HG02840 (cell line): ENCODE measurements around the gene C11orf58.

Experiments
- ATAC-seq: cut with Tn5 transposase; IDR thresholded peaks from one replicate; pipeline ENCODE4 v1.9.1; 2021; ENCODE audit warnings: mild to moderate bottlenecking, moderate library complexity, moderate number of reproducible peaks; ENCODE audit not compliant: unreplicated experiment, low FRiP score

Gene C11orf58

DNA sequence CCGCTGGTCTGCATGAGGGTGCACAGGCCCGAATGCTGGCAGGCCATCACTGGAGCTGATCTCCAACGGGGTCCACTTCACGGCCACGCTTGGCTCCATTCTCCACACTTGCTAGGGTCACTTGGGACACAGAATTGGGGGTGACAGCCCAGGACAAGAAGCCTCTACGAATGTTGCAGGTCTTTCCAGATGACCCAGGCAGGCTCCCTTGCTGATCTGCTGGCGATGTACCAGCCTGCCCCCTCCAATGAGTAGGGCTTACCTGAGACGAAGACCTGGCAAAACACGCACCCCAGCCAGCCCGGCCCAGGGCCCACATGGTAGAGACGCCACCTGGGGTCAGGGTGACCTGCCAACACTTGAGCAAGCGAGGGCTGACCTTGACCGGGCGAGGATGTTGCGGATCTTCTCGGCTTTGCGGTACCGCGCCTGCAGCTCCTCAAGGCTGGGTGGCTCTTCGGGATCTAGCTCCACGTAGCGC, 44.9 kb downstream of the C11orf58 start:
- ATAC-seq, result no peak

DNA sequence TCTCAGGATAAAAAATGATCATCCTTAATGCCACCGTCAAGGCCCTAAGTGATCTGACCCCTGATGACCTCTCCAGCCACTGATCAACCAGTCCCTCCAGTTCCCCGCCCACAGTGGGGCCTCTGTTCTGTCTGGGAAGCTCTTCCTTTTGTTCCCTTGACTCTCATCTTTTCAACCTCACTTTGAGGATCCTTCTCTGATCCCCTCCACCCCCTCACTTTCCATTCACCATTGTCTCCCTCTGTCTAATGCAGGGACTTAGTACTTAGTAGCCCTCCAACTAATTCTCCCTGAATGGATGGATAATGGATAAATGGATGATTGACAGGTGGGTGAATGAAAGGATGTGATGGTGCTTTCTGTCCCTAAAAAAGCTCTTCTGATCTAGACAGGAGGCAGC, 45.6 kb downstream of the C11orf58 start:
- no peak for ATAC-seq

DNA sequence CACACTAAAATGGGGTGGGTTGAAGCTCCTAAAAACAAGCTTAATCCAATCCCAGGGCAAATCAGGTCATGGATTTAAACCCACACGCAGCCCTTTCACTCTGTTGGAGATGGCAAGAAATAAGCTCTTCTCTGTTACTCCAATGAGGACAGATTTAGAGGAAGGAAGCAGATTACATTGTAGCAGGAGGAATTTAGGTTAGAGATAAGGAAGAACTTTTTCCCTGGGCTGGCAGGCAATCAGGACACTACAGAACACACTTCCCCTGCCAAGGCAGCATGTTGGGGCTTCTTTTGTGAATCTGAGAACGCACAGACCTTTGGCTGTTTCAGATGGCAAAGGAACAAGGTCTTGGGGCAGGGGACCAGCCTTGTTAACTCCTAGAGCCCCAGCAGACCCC, 46.2 kb downstream of the C11orf58 start:
- no peak for ATAC-seq

DNA sequence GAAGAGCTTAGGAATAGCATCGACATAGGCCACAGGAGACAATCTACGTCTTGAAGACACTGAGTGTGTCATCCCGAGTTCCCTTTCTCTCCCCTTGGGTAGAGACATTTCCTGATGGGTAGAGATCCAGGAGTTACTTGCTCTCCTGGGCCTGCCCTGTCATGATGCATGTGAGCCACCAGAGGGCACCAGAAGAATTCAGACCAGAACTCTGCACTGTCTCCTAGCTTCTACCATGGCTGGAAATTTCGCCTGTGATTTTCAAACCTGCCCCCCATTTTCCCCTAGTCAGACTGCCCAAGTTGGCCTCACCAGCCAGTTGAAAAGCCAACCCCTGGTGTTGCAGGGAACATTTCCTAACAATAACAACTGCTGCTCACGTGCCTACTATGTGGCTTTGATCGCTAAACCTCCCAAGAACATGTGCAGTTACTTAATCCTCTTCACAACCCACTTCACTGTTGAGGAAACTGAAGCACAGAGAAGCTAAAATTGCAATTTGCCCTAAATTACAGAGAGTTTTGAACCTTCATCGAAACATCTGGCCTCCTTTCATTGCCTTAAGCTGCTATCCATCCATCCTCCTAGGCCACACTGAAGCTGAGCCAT, 47.2 kb downstream of the C11orf58 start:
- ATAC-seq, result peak; percentile 77

DNA sequence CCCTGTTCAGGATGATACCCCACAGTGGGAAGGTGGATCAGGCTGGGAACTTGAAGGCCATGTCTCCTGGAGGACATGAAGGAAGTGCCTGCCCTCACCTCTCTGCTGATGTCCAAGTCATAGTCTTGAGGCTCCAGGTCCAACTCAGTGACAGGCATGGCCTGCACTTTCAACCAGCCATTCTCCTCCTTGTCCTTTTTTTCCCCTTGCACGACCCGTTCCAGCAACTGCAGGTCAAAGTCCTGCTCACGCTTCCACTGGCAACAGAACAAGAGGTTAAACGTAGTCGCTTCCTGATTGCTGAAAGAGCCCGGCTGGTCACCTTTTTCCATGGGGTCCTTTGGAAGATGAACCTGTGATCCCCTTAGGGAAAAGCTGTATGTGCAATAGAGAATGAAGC, 47.7 kb downstream of the C11orf58 start:
- ATAC-seq, result no peak

DNA sequence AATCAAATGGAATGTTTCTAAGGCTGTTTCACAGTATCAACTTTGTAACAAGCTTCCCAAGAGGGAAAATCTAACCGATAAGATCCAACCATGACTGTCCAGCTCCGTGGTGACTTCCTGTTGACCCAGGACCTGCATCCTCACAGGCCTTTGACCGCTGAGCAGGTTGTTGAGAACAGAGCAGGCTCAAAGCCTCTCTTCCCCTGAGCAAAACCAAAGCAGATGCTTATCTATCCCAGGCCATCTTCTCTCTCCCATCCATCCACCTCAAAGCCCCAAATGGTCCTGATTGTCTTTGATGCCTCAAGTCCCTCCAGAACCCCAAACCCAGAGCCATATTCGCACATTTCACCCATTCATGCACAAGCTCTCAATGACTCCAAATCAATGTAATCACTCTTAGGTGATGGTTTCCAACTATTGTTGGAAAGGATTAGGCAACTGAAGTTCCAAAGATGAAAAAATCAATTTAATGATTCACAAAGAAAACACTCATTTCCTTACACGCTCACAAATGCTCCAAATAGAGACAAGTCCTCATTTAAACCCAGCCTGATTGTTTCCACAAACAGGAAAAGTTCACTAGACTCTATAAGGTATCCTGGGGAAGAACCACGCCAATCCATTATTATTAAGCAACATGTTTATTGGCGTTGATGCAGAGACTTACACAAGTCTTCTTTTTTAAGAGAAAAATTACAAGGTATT, 48.7 kb downstream of the C11orf58 start:
- ATAC-seq, result no peak

DNA sequence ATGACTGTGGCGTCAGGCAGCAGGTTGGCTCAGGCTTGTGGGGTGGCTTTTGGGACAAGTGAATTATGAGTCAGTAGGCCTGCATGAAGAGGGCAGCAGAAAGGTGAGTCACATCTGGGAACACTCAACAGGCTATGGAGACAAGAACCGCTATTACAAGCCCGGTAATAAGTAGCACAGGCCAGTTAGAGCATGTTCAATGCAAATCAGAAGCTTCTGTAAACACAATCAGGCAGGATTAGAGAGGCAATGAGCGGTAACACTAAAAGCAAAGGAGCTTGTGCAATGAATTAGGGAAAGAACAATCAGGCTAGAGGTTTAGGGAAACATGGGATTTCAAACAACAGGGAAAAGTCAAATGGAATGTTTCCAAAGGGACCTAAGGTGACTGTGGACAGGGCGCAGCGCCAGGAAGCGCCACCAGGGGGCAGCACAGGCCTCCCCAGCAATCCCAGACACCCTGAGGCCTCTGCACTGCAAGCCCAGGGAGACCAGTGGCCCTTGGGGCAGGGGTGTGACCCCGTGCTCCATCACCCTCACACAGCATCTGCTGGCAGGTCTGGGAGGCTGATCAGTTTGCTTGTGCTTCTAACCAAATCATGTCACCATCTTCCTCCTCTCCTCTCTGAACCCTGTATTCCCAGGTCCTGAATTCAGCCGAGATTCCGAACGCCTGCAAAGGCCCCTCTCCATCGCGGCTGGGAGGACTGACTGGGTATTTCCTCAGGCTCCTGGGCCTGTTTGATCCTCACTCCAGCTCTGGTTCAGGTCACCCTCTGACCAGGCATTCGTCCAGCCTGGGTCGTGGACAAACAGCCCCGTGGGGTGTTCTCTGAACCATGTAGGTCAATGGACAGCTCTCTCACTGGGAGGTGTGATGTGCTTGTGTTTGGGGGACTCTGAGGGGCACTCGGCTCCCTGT, 50.0 kb downstream of the C11orf58 start:
- ATAC-seq, result peak; percentile 52

DNA sequence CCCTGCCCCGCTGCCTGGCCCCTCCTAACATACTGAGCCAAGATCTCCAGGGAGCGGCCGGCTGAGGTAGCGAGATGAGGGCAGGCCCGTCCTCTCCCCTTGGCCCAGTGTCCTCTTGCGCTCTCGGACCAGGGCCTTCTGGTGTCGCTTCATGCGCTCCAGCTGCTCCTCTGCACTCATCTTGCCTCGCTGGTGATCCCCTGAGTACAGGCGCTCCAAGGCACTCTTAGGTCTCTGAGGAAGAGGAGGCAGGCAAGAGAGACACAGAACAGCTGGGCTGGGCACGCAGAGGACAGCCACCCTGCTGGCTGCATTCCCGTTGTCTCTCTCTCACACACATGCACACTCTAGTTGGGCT, 50.6 kb downstream of the C11orf58 start:
- no peak for ATAC-seq

DNA sequence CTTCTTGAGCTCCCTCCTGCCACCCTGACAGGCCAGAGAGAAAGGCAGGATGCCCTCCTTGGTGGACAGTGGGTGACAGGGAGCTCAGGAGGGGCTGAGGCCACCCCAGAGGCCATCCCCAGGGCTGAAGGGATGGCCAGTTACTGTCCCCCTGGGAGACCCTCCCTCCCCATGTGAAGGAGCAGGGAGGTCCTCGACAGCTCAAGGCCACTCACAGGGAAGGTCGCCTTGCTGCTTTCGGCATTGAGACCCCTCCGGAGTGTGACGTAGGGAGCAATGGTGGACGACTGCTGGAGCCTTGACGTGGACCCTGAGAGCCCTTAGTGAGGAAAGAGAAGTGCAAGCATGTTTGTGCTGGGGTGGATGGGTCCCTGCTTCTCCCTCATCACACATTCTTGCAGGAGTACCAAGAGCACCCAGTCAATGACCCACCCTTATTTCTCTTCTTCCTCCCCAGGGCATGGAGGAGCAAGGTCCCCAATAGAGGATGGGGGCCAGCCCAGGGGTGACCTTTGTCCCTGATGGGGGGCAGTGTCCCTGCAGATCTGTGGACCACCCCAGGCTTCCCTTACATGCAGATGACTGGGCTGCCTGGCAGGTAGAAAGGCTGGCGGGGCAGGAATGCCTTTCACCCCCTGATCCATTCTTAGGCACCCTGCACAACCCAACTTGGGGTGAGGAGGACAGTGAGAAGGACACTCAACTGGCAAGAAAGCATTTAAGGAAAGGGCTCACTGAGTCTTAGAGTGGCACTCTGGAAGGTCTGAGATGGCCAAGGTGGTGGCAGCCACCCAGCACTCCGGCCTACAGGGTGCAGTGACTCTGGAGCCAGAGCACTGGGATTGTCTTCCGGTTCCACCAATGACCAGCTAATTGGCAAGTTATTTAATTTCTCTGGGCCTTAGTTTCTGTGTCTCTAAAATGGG, 51.4 kb downstream of the C11orf58 start:
- ATAC-seq, result no peak

DNA sequence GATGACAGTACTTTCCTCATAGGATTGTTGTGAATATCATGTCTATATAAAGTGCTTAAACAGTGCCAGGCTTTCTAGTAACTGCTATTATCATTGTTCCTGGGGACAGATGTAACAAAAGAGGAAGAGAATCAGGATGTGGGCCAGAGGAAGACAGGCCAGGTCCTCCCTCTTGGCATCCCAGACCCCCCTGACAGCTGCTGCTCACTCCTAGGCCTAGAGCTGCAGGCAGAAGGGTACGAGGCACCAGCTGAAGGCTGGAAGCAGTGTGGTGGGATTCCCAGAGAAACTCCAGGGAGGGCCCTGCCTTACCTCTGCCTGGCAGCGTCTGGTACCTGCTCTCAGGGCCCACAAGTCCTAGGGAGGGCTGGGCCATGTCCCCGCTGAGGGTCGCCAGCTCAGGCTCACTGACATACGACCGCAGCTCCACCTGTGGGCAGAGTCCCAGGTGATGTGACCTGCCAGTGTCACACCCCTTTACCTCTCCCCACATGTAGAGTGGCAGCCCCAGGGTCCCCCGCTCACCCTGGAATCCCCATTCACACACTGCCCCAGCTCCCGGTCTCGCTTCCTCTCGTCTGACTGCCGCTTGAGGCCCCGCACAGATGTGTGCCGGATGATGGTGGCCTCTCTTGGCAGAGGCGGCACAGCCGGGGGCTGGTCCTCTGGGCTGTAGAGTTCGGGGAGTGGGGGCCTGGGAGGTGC, 52.2 kb downstream of the C11orf58 start:
- ATAC-seq, result no peak

DNA sequence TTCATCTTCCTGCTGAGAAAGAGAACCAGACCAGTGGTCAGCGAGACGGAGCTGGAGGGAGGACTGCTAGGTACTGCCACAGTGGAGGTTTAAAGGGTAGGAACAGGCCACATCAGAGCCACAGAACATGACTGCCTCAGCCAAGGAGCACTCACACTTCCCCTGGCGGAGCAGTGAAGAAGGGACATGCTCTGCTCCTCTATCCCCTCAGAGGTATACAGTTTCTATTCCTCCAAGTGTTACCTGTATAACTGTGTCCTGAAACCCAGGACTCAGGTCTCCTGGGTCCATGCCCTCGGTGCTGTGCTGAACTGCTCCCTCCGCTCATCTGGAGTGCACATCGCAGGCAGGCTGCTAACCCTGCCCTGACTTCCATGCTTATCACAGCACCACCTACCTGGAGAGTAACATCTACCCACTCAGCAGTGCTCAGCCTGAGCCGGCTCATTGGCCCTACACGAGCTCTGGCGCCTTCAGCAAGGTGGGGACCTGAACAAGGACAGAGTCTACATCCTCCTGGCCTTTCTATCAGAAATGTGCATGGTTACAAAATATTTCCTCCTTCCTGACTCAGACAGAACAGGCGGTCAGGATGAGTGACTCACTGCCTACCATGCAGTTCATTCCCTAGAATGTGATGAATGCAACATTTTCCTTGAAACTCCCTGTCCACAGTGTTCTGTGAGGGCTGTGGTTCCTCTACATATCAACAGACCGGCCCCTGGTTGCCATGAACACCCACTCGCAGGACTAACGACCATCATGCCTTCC, 52.9 kb downstream of the C11orf58 start:
- ATAC-seq, result no peak

DNA sequence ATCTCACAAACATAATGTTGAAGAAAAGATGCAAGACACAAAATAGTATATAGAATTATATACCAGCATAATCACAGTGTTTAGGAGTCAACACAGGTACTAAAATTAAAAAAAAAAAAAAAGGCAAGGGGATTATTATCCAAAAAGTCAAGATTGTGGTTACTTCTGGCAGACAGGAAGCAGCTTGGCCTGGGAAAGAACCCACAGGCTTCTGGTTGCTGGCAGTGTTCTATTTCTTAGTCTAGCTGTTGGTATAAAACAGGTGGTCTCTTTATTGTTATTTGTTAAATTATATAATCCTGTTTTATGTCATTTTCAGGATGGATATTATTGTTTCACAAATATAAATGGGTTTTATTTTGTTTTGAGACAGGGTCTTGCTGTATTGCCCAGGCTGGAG, 54.0 kb downstream of the C11orf58 start:
- ATAC-seq, result no peak

DNA sequence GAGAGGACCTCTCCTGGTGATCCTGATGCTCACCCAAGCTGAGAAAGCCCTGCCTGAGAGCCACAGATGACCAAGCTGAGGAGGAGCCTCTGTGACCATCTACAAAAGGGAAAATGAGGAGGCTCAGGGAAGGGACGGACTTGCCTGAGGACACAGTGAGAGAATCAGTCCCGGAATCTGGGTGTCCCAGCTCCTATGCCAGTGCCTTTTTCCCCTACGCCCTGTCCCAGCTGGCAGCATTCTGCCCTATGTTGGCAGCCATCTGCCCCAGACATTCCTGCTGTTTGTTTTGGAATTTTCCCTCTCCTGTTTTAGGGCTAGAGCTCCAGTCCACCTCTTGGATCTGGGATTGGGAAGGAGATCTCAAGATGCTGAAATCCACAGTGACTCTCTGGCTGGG, 54.6 kb downstream of the C11orf58 start:
- no peak for ATAC-seq

DNA sequence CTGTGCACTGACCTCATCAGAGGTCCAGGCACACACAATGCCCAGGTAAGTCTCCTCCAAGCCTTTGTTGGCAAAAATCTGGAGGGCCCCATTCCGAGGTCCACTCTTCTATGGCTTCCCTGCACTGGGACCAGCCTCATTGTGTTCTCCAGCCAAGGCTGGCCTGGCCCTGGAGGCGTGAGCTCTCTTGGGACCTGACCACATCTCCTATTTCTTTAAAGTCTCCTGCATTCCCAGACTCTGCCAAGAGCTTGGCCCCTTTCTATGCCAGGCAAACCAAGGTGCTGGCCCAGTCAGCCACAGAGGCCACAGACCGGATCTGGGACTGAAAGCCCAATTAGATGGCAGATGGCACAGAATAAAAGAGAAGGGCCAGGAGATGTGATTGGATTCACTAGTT, 55.1 kb downstream of the C11orf58 start:
- no peak for ATAC-seq

DNA sequence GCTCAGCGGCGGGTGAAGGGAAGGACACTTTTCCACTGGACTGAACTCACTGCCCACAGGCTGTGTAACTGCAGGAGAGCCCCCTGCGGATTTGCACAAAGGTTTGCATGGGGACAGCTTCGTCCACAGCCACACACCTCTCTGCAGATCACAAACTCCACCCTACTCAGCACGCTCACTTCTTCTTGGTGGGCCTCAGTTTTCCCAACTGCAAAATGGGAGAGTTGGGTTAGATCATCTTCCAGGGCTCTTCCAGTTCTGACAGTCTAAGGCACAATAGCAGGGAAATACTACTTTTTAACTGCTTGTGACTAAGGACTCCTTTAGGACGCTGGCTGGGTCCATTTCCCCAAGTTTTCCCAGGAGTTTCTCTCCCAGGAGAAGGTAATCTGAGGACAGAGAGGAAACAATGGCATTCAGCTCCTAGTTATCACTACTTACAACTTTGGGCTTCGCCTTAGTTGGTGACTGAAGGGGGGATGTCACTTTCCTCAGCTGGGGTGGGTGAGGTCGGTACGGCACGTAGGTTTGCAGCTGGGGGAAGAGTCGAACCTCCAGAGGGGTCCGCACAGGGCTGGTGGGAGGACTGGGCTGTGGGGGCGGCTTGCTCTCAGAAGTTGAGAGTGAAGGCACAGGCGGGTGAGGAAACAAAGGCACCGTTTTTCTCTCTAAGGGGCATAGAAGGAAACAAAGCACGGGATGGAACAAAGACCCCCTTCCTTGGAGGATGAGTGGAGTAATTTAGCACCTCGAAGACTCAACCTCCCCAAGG, 55.8 kb downstream of the C11orf58 start:
- no peak for ATAC-seq

DNA sequence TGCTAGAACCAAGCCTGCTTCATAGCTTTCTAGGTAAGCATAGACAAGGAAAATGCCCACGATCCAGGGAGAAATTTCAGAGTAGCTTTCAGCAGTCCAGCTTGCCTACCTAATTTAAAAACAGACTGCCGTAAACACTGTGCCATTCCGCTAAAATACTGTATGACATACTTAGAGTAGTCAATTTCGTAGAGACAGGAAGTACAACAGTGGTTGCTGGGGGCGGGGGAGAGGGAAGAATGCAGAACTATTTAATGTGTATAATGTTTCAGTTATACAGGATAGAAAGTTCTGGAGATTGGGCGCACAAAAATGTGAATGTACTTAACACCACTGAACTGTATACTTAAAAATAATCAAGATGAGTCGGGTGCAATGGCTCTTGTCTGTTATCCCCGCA, 56.7 kb downstream of the C11orf58 start:
- no peak for ATAC-seq

DNA sequence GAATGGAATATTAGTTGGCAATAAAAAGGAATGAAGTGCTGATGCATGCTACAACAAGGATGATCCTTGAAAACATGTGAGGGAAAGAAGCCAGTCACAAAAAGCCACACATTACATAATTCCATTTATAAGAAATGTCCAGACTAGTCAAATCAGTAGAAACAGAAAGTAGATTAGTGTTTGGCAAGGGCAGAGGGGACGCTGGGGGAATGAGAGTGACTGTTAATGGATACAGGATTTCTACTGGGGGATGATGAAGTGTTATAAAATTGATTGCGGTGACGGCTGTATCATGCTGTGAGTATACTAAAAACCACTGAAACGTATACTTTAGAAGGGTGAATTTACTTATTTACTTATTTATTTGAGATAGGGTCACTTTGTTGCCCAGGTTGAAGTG, 57.9 kb downstream of the C11orf58 start:
- ATAC-seq, result no peak

DNA sequence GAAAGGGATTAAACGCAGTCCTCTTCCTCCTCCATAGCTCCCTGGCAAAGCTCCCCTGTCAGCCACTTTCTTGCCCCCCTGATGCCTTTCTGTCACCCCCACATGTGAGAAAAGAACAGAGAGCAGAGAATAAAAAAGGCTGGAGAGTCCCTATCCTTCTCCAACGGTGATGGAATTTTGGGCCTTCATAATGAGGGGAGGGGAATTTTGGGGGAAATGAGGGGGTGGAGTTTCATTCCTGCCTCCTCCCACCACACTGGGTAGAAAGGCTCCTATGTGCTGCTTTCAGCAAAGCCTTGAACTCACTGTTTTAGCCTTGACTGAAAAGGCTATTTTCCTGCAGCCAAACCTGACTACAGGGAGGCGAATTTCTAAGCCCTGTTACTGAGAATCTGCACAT, 59.3 kb downstream of the C11orf58 start:
- ATAC-seq, result no peak
